Measurements from ENCODE around the gene EFL1.

The EFL1 gene

GRCh38 chr15:82150645-82151044 lies 111.9 kb downstream of the EFL1 start:
- DNase-seq (ENCODE audit: low read depth) = no peak

- peak; percentile 83 for DNase-seq (ENCODE audit: low read depth)
Measured at GRCh38 chr15:82146990-82147461, 115.5 kb downstream of the EFL1 start.

DNA sequence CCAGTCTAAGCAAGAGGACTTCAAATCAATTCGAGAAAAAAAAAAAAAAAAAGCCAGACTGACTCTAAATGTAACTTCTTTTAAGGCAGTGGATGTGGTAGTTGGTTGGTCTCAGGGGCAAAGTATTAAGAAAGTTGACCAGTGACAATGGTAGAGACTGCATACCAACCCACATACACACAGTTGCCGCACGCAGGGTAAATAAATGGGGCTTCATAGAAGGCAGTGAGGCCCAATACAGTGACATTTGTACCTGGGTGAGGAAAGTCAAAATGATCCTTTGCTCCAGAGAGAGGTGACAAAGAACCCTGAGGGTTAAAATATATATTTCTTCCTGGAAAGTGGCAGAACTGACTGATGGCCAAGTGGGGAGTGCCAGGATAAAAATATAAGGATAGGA lies 116.0 kb downstream of the EFL1 start:
- DNase-seq (ENCODE audit: low read depth) = no peak

GRCh38 chr15:82143390-82144385 lies 118.8 kb downstream of the EFL1 start:
- DNase-seq (ENCODE audit: low read depth) = no peak

DNA sequence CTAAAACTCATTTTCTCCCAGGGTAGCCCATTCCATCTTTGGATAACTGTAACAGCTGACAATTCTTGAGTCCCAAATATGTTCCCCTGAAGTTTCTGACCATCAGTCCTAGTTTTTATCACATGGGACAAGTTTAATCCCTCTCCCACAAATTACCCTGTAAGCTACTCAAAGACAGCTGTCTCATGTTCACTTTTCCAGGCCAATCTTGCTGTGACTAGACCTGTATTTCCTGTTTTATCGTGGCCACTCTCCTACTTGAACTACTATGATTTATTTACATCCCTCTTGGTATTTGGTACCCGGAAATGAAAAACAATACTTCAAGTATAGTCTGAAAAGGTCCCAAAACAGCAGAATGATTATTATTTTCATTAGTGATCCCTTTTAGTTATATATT lies 121.6 kb downstream of the EFL1 start:
- DNase-seq (ENCODE audit: low read depth) = no peak

GRCh38 chr15:82139823-82140268 lies 122.7 kb downstream of the EFL1 start:
- DNase-seq (ENCODE audit: low read depth) = peak; percentile 71

DNA sequence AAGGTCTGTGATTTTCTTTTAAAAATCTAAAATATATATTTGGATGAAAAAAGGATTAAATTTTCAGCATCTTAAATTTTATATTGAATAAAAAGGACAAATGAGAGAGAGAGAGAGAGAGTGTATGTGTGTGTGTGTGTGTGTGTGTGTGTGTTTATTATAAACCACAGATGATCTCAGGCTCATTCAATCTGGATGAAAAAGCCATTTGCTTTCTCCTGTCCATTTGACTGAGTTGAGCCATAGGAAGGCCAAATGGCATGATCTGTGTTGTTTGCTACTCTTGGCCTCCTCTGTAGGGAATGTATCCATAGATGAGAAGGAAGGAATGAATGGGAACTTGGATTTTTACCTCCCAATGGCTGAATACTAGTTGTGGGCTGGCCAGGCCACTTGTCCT lies 124.2 kb downstream of the EFL1 start:
- DNase-seq (ENCODE audit: low read depth) = no peak

DNA sequence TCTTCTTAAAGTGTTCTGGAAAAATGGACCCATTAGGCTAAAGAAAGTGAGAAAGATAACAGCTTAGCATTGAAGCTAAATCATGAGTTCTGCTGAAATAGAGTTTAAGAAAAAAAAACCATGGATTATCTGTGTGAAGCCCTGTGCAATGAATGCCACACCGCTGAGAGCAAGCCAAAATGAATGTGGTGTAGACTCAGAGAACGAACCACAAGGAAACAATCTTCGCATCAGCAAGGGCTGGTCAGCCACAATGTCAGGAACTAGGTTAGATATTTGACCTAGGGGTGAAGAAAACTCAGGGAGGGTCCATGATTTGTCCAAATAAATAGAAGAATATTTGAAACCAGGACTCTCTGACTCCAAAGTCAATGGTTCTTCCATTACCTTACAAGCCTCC lies 125.3 kb downstream of the EFL1 start:
- DNase-seq (ENCODE audit: low read depth) = no peak

GRCh38 chr15:82136120-82136519 lies 126.4 kb downstream of the EFL1 start:
- peak; percentile 34 for DNase-seq (ENCODE audit: low read depth)

DNA sequence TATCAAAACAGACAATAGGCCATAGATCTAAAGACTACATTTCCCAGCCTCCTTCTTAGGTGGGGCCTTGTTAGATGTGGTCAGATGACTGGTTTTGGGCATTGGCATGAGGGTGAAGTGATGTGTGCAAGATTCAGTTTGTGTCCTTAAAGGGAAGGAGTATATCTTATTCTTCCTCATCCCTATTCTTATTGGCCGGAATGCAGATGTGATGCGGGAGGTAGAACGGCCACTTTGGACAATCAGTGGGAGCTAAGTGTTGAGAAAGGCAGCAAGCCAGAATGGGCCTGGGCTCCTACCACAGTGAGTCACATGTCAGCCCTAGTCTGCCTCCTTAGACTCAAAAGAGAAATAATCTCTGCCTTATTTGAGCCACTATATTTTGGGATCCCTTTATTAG lies 126.9 kb downstream of the EFL1 start:
- peak; percentile 56 for DNase-seq (ENCODE audit: low read depth)

GRCh38 chr15:82134461-82134860 lies 128.1 kb downstream of the EFL1 start:
- DNase-seq (ENCODE audit: low read depth) = no peak

GRCh38 chr15:82133251-82133650 lies 129.3 kb downstream of the EFL1 start:
- no peak for DNase-seq (ENCODE audit: low read depth)

DNA sequence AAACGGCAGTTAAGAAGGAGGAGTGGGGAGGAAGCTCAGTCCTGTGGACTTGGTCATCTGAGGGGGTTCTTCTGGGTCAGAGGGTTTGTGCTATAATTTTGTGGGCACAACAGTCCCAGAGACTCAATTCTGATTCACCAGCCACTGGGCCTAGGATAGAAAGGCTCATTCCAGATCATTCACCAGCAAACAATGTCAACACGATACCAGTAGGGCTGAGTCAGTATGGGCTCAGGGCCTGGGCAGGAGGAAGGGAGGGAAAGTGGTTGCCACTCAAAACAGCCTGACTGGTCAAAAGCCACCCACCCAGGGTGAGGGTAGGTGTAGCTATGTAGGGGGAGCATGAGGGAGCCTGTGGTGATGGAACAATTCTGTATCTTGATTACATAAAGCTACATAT lies 129.8 kb downstream of the EFL1 start:
- peak; percentile 96 for DNase-seq (ENCODE audit: low read depth)

DNA sequence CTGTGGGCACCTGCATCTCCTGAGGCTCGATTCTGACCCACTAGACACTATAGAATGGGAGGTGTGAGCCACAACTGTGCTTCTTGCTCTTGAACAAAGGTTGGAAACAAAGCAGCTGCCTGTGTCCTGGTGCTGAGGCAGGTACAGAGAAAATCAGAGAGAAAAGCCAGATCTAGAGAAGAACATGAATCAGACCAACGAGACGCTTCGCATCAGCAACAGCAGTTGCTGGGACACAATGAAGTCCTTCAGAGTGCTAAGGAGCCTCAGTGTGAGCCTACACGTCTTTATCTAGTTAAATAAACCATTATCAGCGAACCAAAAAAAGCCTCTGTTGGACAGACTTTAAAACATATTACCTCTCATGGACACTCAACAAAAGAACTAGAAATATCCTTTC lies 130.4 kb downstream of the EFL1 start:
- peak; percentile 11 for DNase-seq (ENCODE audit: low read depth)

DNA sequence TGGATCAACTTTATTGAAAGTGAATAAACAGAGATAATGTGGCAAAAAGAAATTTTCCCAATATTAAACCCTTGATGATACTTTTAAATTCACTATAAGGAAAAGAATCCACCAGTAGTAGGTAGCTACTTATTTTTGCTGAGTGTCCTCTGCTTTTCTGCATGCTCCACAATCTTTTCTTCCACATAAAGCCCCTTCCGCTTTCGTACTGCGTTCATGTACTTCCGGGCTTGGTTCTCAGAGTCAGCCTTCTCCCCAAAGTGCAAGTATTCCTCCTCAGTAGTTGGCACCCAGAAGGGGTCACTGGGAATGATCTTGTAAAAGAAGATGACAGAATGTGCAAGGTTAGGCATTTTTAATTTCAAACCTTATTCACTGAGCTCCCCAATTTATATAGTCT lies 132.3 kb downstream of the EFL1 start:
- no peak for DNase-seq (ENCODE audit: low read depth)

GRCh38 chr15:82129761-82130160 lies 132.8 kb downstream of the EFL1 start:
- DNase-seq (ENCODE audit: low read depth) = peak; percentile 96

GRCh38 chr15:82129149-82129692 lies 133.3 kb downstream of the EFL1 start:
- peak; percentile 39 for DNase-seq (ENCODE audit: low read depth)

DNA sequence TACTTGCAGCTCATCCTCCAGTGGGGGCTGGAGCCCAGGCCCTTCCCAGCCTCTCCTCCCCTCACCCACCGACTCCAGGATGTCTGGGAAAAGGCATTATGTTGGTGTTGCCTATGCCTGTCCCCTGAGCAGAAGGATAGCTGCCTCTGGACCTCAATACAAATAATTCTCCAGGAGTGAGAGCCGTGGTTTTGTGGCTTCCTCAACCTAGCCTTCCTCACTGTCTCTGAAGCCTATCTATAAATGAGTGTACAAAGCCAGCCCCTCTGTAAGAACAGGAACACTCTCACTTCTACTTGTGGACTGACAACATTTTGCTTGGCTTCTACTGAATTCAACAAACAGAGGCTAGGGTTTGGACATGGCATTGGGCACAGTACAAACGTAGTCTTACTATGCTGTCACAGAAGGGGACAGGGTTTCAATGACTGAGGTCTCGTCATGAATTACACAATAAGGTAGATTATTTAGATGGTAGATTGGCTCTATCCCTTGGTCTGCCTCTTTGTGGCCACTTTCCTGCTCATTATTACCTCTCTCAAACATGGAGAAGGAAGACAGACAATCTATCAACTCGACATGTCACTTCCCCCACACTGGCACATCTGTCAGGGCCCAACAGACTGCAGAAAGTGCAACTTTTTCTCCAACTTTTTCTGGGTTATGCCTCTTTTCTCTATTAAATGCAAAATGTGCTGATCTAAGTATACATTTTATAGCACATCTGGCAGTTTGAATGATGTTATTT lies 134.0 kb downstream of the EFL1 start:
- DNase-seq (ENCODE audit: low read depth) = peak; percentile 69

DNA sequence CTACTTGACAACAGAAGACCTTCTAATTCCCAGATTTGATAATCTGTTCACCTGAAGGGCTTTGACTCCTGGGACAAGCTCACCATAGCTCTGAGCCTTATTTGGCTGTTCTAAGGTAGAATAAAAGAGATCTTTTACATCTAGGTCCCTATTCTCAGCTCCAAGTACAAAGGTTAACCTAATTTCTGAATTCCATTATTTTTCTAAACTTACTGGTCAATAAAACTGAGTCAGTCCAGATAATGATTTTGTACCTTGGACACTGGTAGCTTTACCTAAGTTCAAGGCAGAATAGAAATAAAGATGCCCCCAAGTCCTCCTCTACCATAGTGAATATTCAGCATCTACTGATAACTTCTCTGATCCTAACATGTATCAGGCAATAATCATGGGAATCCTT lies 135.0 kb downstream of the EFL1 start:
- DNase-seq (ENCODE audit: low read depth) = no peak

DNA sequence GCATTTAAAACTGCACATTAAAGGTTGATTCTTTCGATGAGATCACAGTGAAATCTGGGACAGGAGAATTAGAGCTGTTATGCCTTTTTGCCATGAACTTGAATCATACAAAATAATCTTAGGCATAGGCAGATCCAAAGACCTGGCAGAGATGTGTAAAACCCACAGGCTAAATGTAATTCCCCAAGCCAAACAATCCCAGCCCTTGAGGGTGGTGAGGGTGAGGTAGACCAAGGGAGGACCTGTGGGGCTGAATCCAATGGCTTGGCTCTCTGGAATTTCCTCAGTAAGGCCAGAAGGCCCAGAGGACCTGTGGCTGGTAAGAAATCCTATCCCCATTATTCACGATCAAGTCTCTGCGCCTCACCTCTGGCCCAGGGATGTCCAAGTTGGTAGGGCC lies 136.2 kb downstream of the EFL1 start:
- no peak for DNase-seq (ENCODE audit: low read depth)

DNA sequence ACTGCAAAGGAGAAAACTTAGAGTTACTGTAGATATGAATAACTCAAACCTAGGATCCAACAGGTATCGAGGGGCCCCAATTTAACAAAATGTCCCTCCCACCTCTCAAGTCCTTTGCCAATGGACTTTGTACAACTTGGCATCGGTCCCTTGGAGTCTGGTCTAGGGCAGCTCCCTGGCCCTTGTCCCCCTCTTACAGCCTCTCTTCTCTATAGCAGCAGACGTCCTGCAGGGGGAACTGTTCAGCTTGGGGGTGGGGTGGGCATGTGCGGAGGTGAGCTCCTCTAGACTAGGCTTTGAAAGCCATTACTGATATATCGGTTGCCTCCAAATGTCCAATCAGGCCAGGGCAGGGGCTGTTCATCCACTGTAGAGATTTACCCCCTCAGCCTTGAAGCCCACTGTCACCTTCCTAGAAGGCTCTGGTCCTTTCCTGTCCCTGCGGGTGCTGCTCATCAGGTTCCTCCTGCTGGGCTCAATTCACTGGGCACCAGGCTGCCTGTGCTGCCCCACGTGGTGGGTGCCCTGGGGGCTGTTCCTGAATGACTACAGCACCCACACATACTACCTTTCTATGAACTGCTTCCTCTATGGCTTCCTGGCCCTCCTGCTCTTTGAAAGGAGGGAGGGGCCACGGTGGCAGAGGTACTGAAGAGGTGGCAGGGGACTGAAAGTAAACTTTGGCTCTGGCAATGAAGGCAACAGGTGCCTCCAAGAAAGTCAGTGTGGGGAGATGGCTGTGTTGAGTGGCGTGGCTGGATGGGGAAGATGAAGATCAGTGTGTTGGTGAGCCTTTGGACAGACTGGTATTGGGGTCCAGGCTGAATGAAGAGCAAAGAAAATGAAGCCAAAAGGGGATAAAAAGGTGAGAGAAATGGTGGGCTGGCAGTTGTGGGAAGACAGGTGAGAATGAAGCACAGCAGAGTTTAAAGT lies 137.9 kb downstream of the EFL1 start:
- DNase-seq (ENCODE audit: low read depth) = no peak
